ENCODE results near the gene CDC42EP5. TPM values are rescaled to one million over a fixed set of nuclear protein-coding genes. Genes with fewer than 3 reads are reported as not detected.

CDC42EP5 gene
- total RNA-seq (2022; extraction: Qiagen RNA extraction) = 0.38 TPM in 1 of 5 replicates, not detected in the others

GRCh38 chr19:54473071-54473891 lies at the start of gene CDC42EP5:
TSS of gene CDC42EP5 (minus strand) at chr19:54473296. CDS start at chr19:54465547, 7,749 bp downstream.

GRCh38 chr19:54502518-54503048 lies 29.5 kb upstream of the CDC42EP5 start, which contains the start of gene LAIR2:
TSS of gene LAIR2 (plus strand) at chr19:54502831. CDS start at chr19:54502919, 88 bp downstream.

GRCh38 chr19:54463531-54464043 lies 9.5 kb downstream of the CDC42EP5 start, which contains the start of gene LENG9:
TSS of gene LENG9 (minus strand) at chr19:54463778. CDS start at chr19:54463526, 252 bp downstream.

GRCh38 chr19:54448774-54449700 lies 24.1 kb downstream of the CDC42EP5 start, which contains the start of gene LENG8:
TSS of gene LENG8 (plus strand) at chr19:54449199. CDS start at chr19:54451345, 2,146 bp downstream.

GRCh38 chr19:54415208-54415900 lies 57.7 kb downstream of the CDC42EP5 start, which contains the start of gene TTYH1:
TSS of gene TTYH1 (plus strand) at chr19:54415464. CDS start at chr19:54415553, 89 bp downstream.

Other genes with a start within 250 kb of the CDC42EP5 start
- 0.08 TPM in 1 of 5 replicates, not detected in the others for gene LILRA6, start 230.5 kb downstream of the CDC42EP5 start, total RNA-seq (2022; extraction: Qiagen RNA extraction)
- gene LILRB5, start 216.0 kb downstream of the CDC42EP5 start, total RNA-seq (2022; extraction: Qiagen RNA extraction) = 0.05 TPM in 2 of 5 replicates, not detected in the others
- gene LILRB2, start 192.2 kb downstream of the CDC42EP5 start, total RNA-seq (2022; extraction: Qiagen RNA extraction) = 0.06 to 0.22 TPM (median 0.08 TPM) in 3 of 5 replicates, not detected in the others
- gene LILRA5, start 160.1 kb downstream of the CDC42EP5 start, total RNA-seq (2022; extraction: Qiagen RNA extraction) = 0.09 TPM in 1 of 5 replicates, not detected in the others
- gene LILRA4, start 134.1 kb downstream of the CDC42EP5 start, total RNA-seq (2022; extraction: Qiagen RNA extraction) = not detected in 5 replicates
- gene LAIR1, start 108.4 kb downstream of the CDC42EP5 start, total RNA-seq (2022; extraction: Qiagen RNA extraction) = not detected in 5 replicates
- gene TTYH1, start 57.8 kb downstream of the CDC42EP5 start, total RNA-seq (2022; extraction: Qiagen RNA extraction) = 0.09 to 0.31 TPM (median 0.16 TPM) in 5 replicates
- 84.3 to 121 TPM (median 105 TPM) in 5 replicates for gene LENG8, start 24.1 kb downstream of the CDC42EP5 start, total RNA-seq (2022; extraction: Qiagen RNA extraction)
- 4.7 to 7.9 TPM (median 6.6 TPM) in 5 replicates for gene LENG9, start 9.5 kb downstream of the CDC42EP5 start, total RNA-seq (2022; extraction: Qiagen RNA extraction)
- not detected in 5 replicates for gene LAIR2, start 29.5 kb upstream of the CDC42EP5 start, total RNA-seq (2022; extraction: Qiagen RNA extraction)
- gene LILRA2, start 100.5 kb upstream of the CDC42EP5 start, total RNA-seq (2022; extraction: Qiagen RNA extraction) = 0.03 TPM in 1 of 5 replicates, not detected in the others
- gene LILRA1, start 120.3 kb upstream of the CDC42EP5 start, total RNA-seq (2022; extraction: Qiagen RNA extraction) = not detected in 5 replicates
- gene LILRB1, start 157.2 kb upstream of the CDC42EP5 start, total RNA-seq (2022; extraction: Qiagen RNA extraction) = 0.02 TPM in 1 of 5 replicates, not detected in the others
- gene LILRB4, start 189.7 kb upstream of the CDC42EP5 start, total RNA-seq (2022; extraction: Qiagen RNA extraction) = not detected in 5 replicates

Measured in A549 treated with Hydrocortisone at 1 μM for 4 hours (cell line).